Panc1 (cell line): ENCODE measurements around the gene THTPA. TPM values are rescaled to one million over a fixed set of nuclear protein-coding genes. Genes with fewer than 3 reads are reported as not detected.

Experiments
- ATAC-seq: fragments of 200-7000 bp; cut with Tn5 transposase; 2 replicates; pipeline ENCODE4 v1.9.1; 2020; ENCODE audit warnings: mild to moderate bottlenecking, moderate library complexity
- BruUV-seq: library from RNA; stranded (reverse); fragments of 400-500 nt; replicated peaks from 2 replicates; lab custom pipeline; 2021; lab: Mats Ljungman, UMichigan
- CTCF ChIA-PET: fragments of 300-600 bp; sonication (Branson Sonifier 250); formaldehyde crosslinking; loops from one replicate; lab custom pipeline; 2022; ENCODE audit warnings: antibody characterized with exemption; lab: Charles Lee
- POLR2A ChIA-PET: fragments of 300-600 bp; sonication (Branson Sonifier 250); formaldehyde crosslinking; loops from one replicate; lab custom pipeline; 2022; ENCODE audit warnings: antibody characterized with exemption; lab: Charles Lee
- DNase-seq: peaks from one replicate; pipeline ENCODE4 v3.0.0-alpha.2; 2010; ENCODE audit warnings: low read depth, low spot score
- H3K27ac ChIP-seq: 2 replicates; pipeline ENCODE4 v1.5.1; 2011; ENCODE audit warnings: mild to moderate bottlenecking, low read length, inconsistent platforms
- H3K27me3 ChIP-seq: fragments of 200-500 bp; sonication (Bioruptor generic); 2 replicates; pipeline ENCODE4 v1.6.0; 2014; ENCODE audit warnings: low read length, inconsistent platforms; ENCODE audit not compliant: control insufficient read depth, insufficient read depth
- H3K36me3 ChIP-seq: fragments of 200-500 bp; sonication (Bioruptor generic); 2 replicates; pipeline ENCODE4 v1.5.1; 2014; ENCODE audit warnings: inconsistent platforms, mild to moderate bottlenecking, low read length, moderate library complexity; ENCODE audit not compliant: control insufficient read depth, insufficient read depth
- H3K4me1 ChIP-seq: 2 replicates; pipeline ENCODE4 v1.5.1; 2011; ENCODE audit warnings: inconsistent platforms, mild to moderate bottlenecking, low read length, moderate library complexity; ENCODE audit not compliant: control insufficient read depth, insufficient read depth
- H3K4me3 ChIP-seq, 2 experiments: 2 replicates each; pipeline ENCODE4 v1.5.1; 2011 to 2012; ENCODE audit warnings: low read depth in 2 of 2, low read length in 2 of 2, mild to moderate bottlenecking in 2 of 2, inconsistent platforms in 1 of 2, moderate library complexity in 1 of 2
- H3K9me3 ChIP-seq: fragments of 200-500 bp; sonication (Bioruptor generic); 2 replicates; pipeline ENCODE4 v1.5.1; 2014; ENCODE audit warnings: low read depth, mild to moderate bottlenecking, inconsistent platforms, low read length, moderate library complexity; ENCODE audit not compliant: control insufficient read depth, insufficient read depth
- CTCF ChIP-seq: fragments of 450-650 bp; IDR thresholded peaks from 2 replicates; pipeline ENCODE4 v1.5.1; 2017; ENCODE audit warnings: mild to moderate bottlenecking
- POLR2AphosphoS5 ChIP-seq: IDR thresholded peaks from 2 replicates; pipeline ENCODE4 v1.6.1; 2012; ENCODE audit warnings: mild to moderate bottlenecking, low read depth, low read length, moderate library complexity
- REST ChIP-seq, 2 experiments: IDR thresholded peaks; 2 replicates each; pipeline ENCODE4 v1.6.1; 2011 to 2012; ENCODE audit warnings: low read depth in 2 of 2, control low read depth in 1 of 2, low read length in 1 of 2, mild to moderate bottlenecking in 1 of 2, moderate library complexity in 1 of 2; ENCODE audit not compliant: insufficient read depth in 1 of 2
- SIN3A ChIP-seq: IDR thresholded peaks from 2 replicates; pipeline ENCODE4 v1.6.1; 2012; ENCODE audit warnings: low read depth, mild to moderate bottlenecking, low read length, moderate library complexity, borderline replicate concordance; ENCODE audit not compliant: insufficient read depth
- TCF7L2 ChIP-seq: IDR thresholded peaks from 2 replicates; pipeline ENCODE4 v1.6.1; 2011; ENCODE audit warnings: mild to moderate bottlenecking, low read depth, low read length, inconsistent platforms
- in situ Hi-C: cut with HindIII; loops from 2 replicates; pipeline ENCODE4 v1.10.0; 2016; ENCODE audit warnings: low sequenced_read_pairs, low pct_unique_long_range_greater_than_20kb
- intact Hi-C: fragments of 100-400 bp; cut with micrococcal nuclease; formaldehyde crosslinking; loops from one replicate; pipeline ENCODE4 v1.10.0; 2022; ENCODE audit not compliant: unreplicated experiment
- total RNA-seq: library from RNA; stranded (reverse); gene quantifications from one replicate; pipeline ENCODE4 v1.2.1, GENCODE V29; 2021; ENCODE audit not compliant: unreplicated experiment

THTPA gene
- total RNA-seq, 1 experiment from 2014 or later: 13.3 TPM

GRCh38 chr14:23604675-23605170, 48.7 kb downstream of the THTPA start:
- H3K4me1 ChIP-seq: no peaks in the 10 kb centered on the region
- BruUV-seq: no TSS peak
- peaks cover 3% of the 10 kb centered on the region; the same call in 1 of the 2 replicates for H3K27me3 ChIP-seq
- ChIA-PET CTCF (no interaction called here), POLR2A (no interaction called here)
- H3K9me3 ChIP-seq: no peaks in the 10 kb centered on the region
- in situ Hi-C loops: no loop called here
- DNase-seq: no peak
- intact Hi-C loops: no loop called here
- ATAC-seq: no peak
- no peaks in the 10 kb centered on the region for H3K36me3 ChIP-seq
- no peak overlapping the region for H3K4me3 ChIP-seq
- H3K27ac ChIP-seq: no peak overlapping the region
- no peak for TF ChIP-seq CTCF
- TF ChIP-seq REST (IDR thresholded peaks at IDR 0.05; ENCODE audit: insufficient read depth in 1 of 2, low read depth in 2 of 2, low read length in 1 of 2): no peak
- TF ChIP-seq TCF7L2: no peak
- TF ChIP-seq SIN3A: no peak
- no peak for TF ChIP-seq POLR2AphosphoS5

GRCh38 chr14:23605931-23606585, 50.0 kb downstream of the THTPA start:
- in situ Hi-C loops: no loop called here
- CTCF ChIA-PET: no interaction called here
- DNase-seq: no peak
- H3K27ac ChIP-seq: no peak overlapping the region
- no TSS peak for BruUV-seq
- intact Hi-C loops: no loop called here
- POLR2A ChIA-PET: no interaction called here
- TF ChIP-seq POLR2AphosphoS5: no peak
- no peak for TF ChIP-seq REST (IDR thresholded peaks at IDR 0.05; ENCODE audit: insufficient read depth in 1 of 2, low read depth in 2 of 2, low read length in 1 of 2)
- TF ChIP-seq SIN3A: no peak
- TF ChIP-seq TCF7L2: no peak
- TF ChIP-seq CTCF: no peak
- no peak for ATAC-seq
- H3K4me1 ChIP-seq: no peaks in the 10 kb centered on the region
- peaks cover 3% of the 10 kb centered on the region for H3K27me3 ChIP-seq
- no peaks in the 10 kb centered on the region for H3K9me3 ChIP-seq
- H3K36me3 ChIP-seq: no peaks in the 10 kb centered on the region
- H3K4me3 ChIP-seq: no peak overlapping the region
